HepG2 (cell line): ENCODE data around the gene AAMP. TPM values are rescaled to one million over a fixed set of nuclear protein-coding genes. Genes with fewer than 3 reads are reported as not detected.

ENCODE experiments used
- ADNP ChIP-seq: sonication (generic); formaldehyde crosslinking; IDR thresholded peaks from 2 replicates; pipeline ENCODE4 v1.4.0; 2020; ENCODE audit warnings: missing genetic modification reagents
- ARNTL ChIP-seq: sonication (generic); formaldehyde crosslinking; IDR thresholded peaks from 2 replicates; pipeline ENCODE4 v1.4.0; 2020; ENCODE audit warnings: mild to moderate bottlenecking, missing genetic modification reagents
- ATF1 ChIP-seq: IDR thresholded peaks from 2 replicates; pipeline ENCODE4 v1.6.1; 2016; ENCODE audit warnings: mild to moderate bottlenecking, control low read depth
- CCAR2 ChIP-seq: fragments of 200-400 bp; formaldehyde crosslinking; optimal IDR thresholded peaks from 2 replicates; pipeline ENCODE3; 2018; ENCODE audit warnings: low read depth, mild to moderate bottlenecking, low read length, moderate library complexity
- DMAP1 ChIP-seq: IDR thresholded peaks from 2 replicates; pipeline ENCODE4 v1.6.1; 2016
- EZH2 ChIP-seq: conservative IDR thresholded peaks from 2 replicates; pipeline ENCODE4 v1.6.1; 2012; ENCODE audit warnings: mild to moderate bottlenecking, low read depth, low read length, moderate library complexity
- GZF1 ChIP-seq: sonication (generic); formaldehyde crosslinking; IDR thresholded peaks from 2 replicates; pipeline ENCODE4 v1.5.1; 2020; ENCODE audit warnings: mild to moderate bottlenecking, missing genetic modification reagents
- HNF4A ChIP-seq: sonication (generic); formaldehyde crosslinking; IDR thresholded peaks from 2 replicates; pipeline ENCODE4 v1.4.0; 2020; ENCODE audit warnings: missing genetic modification reagents
- NCOA1 ChIP-seq: sonication (generic); formaldehyde crosslinking; IDR thresholded peaks from 2 replicates; pipeline ENCODE4 v1.9.0; 2021; ENCODE audit warnings: missing genetic modification reagents
- NRL ChIP-seq: sonication (generic); formaldehyde crosslinking; IDR thresholded peaks from 2 replicates; pipeline ENCODE4 v1.5.0; 2020; ENCODE audit warnings: missing genetic modification reagents, mild to moderate bottlenecking, moderate library complexity, borderline replicate concordance
- RARA ChIP-seq: IDR thresholded peaks from 2 replicates; pipeline ENCODE4 v1.6.1; 2016; ENCODE audit warnings: missing genetic modification reagents, missing compliant biosample characterization
- RFX3 ChIP-seq: IDR thresholded peaks from 2 replicates; pipeline ENCODE4 v1.6.1; 2016; ENCODE audit warnings: missing biosample characterization, missing genetic modification reagents
- SOX6 ChIP-seq, 2 experiments: fragments of 450-650 bp in 1 of 2; sonication (generic) in 1 of 2; formaldehyde crosslinking in 1 of 2; IDR thresholded peaks; 2 replicates each; pipeline versions ENCODE4 v1.4.0 to v1.6.1; 2017 to 2020; ENCODE audit warnings: antibody characterized with exemption in 1 of 2, mild to moderate bottlenecking in 1 of 2, missing genetic modification reagents in 1 of 2
- SRSF9 ChIP-seq: fragments of 200-400 bp; formaldehyde crosslinking; IDR thresholded peaks from 2 replicates; pipeline ENCODE4 v1.6.1; 2018; ENCODE audit warnings: borderline replicate concordance, mild to moderate bottlenecking, low read depth, low read length; ENCODE audit not compliant: insufficient read depth, poor library complexity, severe bottlenecking
- TERF1 ChIP-seq: sonication (generic); formaldehyde crosslinking; IDR thresholded peaks from 2 replicates; pipeline ENCODE4 v1.8.0; 2022; ENCODE audit warnings: mild to moderate bottlenecking, missing genetic modification reagents, moderate library complexity
- THAP8 ChIP-seq: sonication (generic); formaldehyde crosslinking; IDR thresholded peaks from 2 replicates; pipeline ENCODE4 v1.5.1; 2020; ENCODE audit warnings: missing genetic modification reagents, mild to moderate bottlenecking, borderline replicate concordance
- TIGD3 ChIP-seq: sonication (generic); formaldehyde crosslinking; IDR thresholded peaks from 2 replicates; pipeline ENCODE4 v1.5.1; 2020; ENCODE audit warnings: mild to moderate bottlenecking, missing genetic modification reagents, borderline replicate concordance
- ZBTB3 ChIP-seq: sonication (generic); formaldehyde crosslinking; IDR thresholded peaks from 2 replicates; pipeline ENCODE4 v1.4.0; 2020; ENCODE audit warnings: low read depth, mild to moderate bottlenecking, moderate library complexity, missing genetic modification reagents, borderline replicate concordance
- ZC3H4 ChIP-seq: sonication (generic); formaldehyde crosslinking; IDR thresholded peaks from 2 replicates; pipeline ENCODE4 v1.4.0; 2020; ENCODE audit warnings: missing genetic modification reagents, borderline replicate concordance
- ZNF232 ChIP-seq: sonication (generic); formaldehyde crosslinking; IDR thresholded peaks from 2 replicates; pipeline ENCODE4 v1.4.0; 2020; ENCODE audit warnings: missing genetic modification reagents, borderline replicate concordance
- ZNF576 ChIP-seq: sonication (generic); formaldehyde crosslinking; IDR thresholded peaks from 2 replicates; pipeline ENCODE4 v1.4.0; 2020; ENCODE audit warnings: mild to moderate bottlenecking, missing genetic modification reagents
- ZNF678 ChIP-seq: sonication (generic); formaldehyde crosslinking; IDR thresholded peaks from 2 replicates; pipeline ENCODE4 v1.4.0; 2020; ENCODE audit warnings: mild to moderate bottlenecking, missing genetic modification reagents
- ZNF7 ChIP-seq: IDR thresholded peaks from 2 replicates; pipeline ENCODE4 v1.6.1; 2016; ENCODE audit warnings: missing biosample characterization, missing genetic modification reagents
- ZSCAN25 ChIP-seq: sonication (generic); formaldehyde crosslinking; IDR thresholded peaks from 2 replicates; pipeline ENCODE4 v1.8.0; 2022; ENCODE audit warnings: mild to moderate bottlenecking, missing genetic modification reagents
- polyA plus RNA-seq, 8 experiments: library from polyadenylated mRNA; depleted of rRNA in 3 of 8; stranded (reverse) in 7 of 8; unstranded in 1 of 8; fragments of >200 nt; fragmentation: Illumina TruSeq in 4 of 8; extraction: Trizol in 4 of 8; gene quantifications; 2 replicates each; pipeline versions ENCODE4 v1.2.1 to v1.2.3, GENCODE V29; 2011 to 2016; ENCODE audit warnings: low read depth in 4 of 8, missing spikeins in 1 of 8, mixed read lengths in 1 of 8; ENCODE audit not compliant: insufficient read depth in 1 of 8
- total RNA-seq, 5 experiments: library from RNA; depleted of rRNA; stranded (reverse); fragments of >200 nt; fragmentation: Illumina TruSeq; extraction: Trizol; gene quantifications; 2 replicates each; pipeline ENCODE4 v1.2.3, GENCODE V29; 2016; ENCODE audit warnings: low read depth in 1 of 5
- TF ChIP-seq, protein P1 (sequence below): sonication (generic); formaldehyde crosslinking; IDR thresholded peaks from 2 replicates; pipeline ENCODE4 v1.8.0; 2022; ENCODE audit warnings: missing genetic modification reagents, low read depth, mild to moderate bottlenecking, borderline replicate concordance
- TF ChIP-seq, protein P2 (sequence below): sonication (generic); formaldehyde crosslinking; IDR thresholded peaks from 2 replicates; pipeline ENCODE4 v1.4.0; 2020; ENCODE audit warnings: missing genetic modification reagents, mild to moderate bottlenecking, borderline replicate concordance

The AAMP gene
- total and polyA plus RNA-seq, 2 of the 13 experiments (the other 11 are each of a cell fraction or from before 2014, with no cell fraction given), result 110 to 186 TPM

- TF ChIP-seq, protein P1, sequence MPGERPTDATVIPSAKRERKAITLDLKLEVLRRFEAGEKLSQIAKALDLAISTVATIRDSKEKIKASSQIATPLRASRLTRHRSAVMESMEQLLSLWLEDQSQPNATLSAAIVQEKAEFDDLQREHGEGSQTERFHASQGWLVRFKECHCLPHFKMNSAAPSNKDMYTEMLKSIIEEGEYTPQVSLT, result no peak
- TF ChIP-seq TIGD3 (CRISPR knock-in tag) (no peak), SOX6 (IDR thresholded peaks at IDR 0.05) (no peak), SOX6 (CRISPR knock-in tag; IDR thresholded peaks at IDR 0.05) (peak; percentile 64), ATF1 (CRISPR knock-in tag) (no peak), HNF4A (CRISPR knock-in tag) (peak; percentile 42), ZNF576 (CRISPR knock-in tag) (no peak), ZC3H4 (CRISPR knock-in tag) (no peak), ZNF232 (CRISPR knock-in tag) (no peak), ZNF7 (CRISPR knock-in tag) (no peak), ARNTL (no peak), ZBTB3 (CRISPR knock-in tag) (no peak), GZF1 (CRISPR knock-in tag) (no peak), DMAP1 (CRISPR knock-in tag) (0 out of 2 replicates have a peak, but pooled peaks have one; percentile 25), SRSF9 (no peak), EZH2 (no peak), THAP8 (no peak), CCAR2 (no peak), TERF1 (no peak), NCOA1 (CRISPR knock-in tag) (no peak), NRL (no peak), ADNP (CRISPR knock-in tag) (no peak), RFX3 (CRISPR knock-in tag) (no peak), RARA (CRISPR knock-in tag) (no peak), ZSCAN25 (CRISPR knock-in tag) (no peak), ZNF678 (CRISPR knock-in tag) (no peak)
- TF ChIP-seq, protein P2, sequence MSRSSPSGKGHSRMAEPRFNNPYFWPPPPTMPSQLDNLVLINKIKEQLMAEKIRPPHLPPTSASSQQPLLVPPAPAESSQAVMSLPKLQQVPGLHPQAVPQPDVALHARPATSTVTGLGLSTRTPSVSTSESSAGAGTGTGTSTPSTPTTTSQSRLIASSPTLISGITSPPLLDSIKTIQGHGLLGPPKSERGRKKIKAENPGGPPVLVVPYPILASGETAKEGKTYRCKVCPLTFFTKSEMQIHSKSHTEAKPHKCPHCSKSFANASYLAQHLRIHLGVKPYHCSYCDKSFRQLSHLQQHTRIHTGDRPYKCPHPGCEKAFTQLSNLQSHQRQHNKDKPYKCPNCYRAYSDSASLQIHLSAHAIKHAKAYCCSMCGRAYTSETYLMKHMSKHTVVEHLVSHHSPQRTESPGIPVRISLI, result no peak
These were observed 24.7 kb downstream of the AAMP start (continued) for GRCh38 chr2:218245214-218245613.
